Spleen (tissue), 7 donors: ENCODE data around the gene SH2D4B.

Experiments
- CTCF ChIP-seq, 11 experiments: fragments of 200-600 bp in 7 of 11; fragments of 450-650 bp in 4 of 11; sonication (generic) in 4 of 11; IDR thresholded peaks in 8 of 11; conservative IDR thresholded peaks in 3 of 11; 1 replicate in 7 of 11; 2 replicates in 4 of 11; pipeline versions ENCODE4 v1.4.0 to v1.8.0; 2016 to 2021; ENCODE audit warnings: antibody characterized with exemption in 11 of 11, inconsistent platforms in 4 of 11, mild to moderate bottlenecking in 1 of 11
- POLR2A ChIP-seq, 3 donors: fragments of 450-650 bp; IDR thresholded peaks; one replicate each; pipeline ENCODE4 v1.5.1; 2017; ENCODE audit warnings: antibody characterized with exemption in 3 of 3, mild to moderate bottlenecking in 1 of 3
- POLR2AphosphoS5 ChIP-seq, 3 donors: sonication (generic); formaldehyde crosslinking; IDR thresholded peaks; one replicate each; pipeline ENCODE4 v1.5.1; 2017; ENCODE audit warnings: antibody characterized with exemption in 3 of 3
- donor health status: DM: no; HTN: no; CAD: no; lungs with moderate emphysema.
- donor health status: DM: no; HTN: no; CAD: no.
- donor health status: DM: no; HTN: no; CAD: no.

- no peak for TF ChIP-seq CTCF (IDR thresholded peaks at IDR 0.05 in 8 of 11, conservative IDR thresholded peaks at IDR 0.05 in 3 of 11)
- TF ChIP-seq POLR2A (IDR thresholded peaks at IDR 0.05): no peak
- TF ChIP-seq POLR2AphosphoS5 (IDR thresholded peaks at IDR 0.05): no peak
Observed at GRCh38 chr10:80690434-80690833, 152.7 kb downstream of the SH2D4B start.
